Right forelimb (tissue), 1 donor: ENCODE measurements around the gene CHST15.
A peak's percentile ranks its signal among the peaks of the same experiment; 100 is the strongest.

Experiments
- DNase-seq: peaks from one replicate; pipeline ENCODE4 v3.0.0-alpha.2; 2018

Gene CHST15

GRCh38 chr10:123995461-123996131 lies 97.8 kb downstream of the CHST15 start:
- peak; percentile 76 for DNase-seq

- peak; percentile 50 for DNase-seq
Measured at GRCh38 chr10:123995082-123995460, 98.3 kb downstream of the CHST15 start.

- peak; percentile 94 for DNase-seq
Measured at GRCh38 chr10:123994417-123995081, 98.8 kb downstream of the CHST15 start.

- DNase-seq = peak; percentile 30
Measured at GRCh38 chr10:123993534-123994416, 99.6 kb downstream of the CHST15 start.

GRCh38 chr10:123991611-123992570 lies 101.5 kb downstream of the CHST15 start:
- peak; percentile 45 for DNase-seq

- peak; percentile 26 for DNase-seq
Measured at GRCh38 chr10:123990889-123991288, 102.5 kb downstream of the CHST15 start.

- no peak for DNase-seq
Measured at GRCh38 chr10:123988694-123989093, 104.7 kb downstream of the CHST15 start.

- DNase-seq = no peak
Measured at GRCh38 chr10:123986736-123987135, 106.7 kb downstream of the CHST15 start.

GRCh38 chr10:123974406-123974805 lies 119.0 kb downstream of the CHST15 start:
- no peak for DNase-seq

GRCh38 chr10:123972481-123973401 lies 120.7 kb downstream of the CHST15 start:
- DNase-seq = no peak

- no peak for DNase-seq
Measured at GRCh38 chr10:123970927-123971286, 122.5 kb downstream of the CHST15 start.

- DNase-seq = no peak
Measured at GRCh38 chr10:123970207-123970926, 123.0 kb downstream of the CHST15 start.

- peak; percentile 83 for DNase-seq
Measured at GRCh38 chr10:123967626-123968243, 125.7 kb downstream of the CHST15 start.

- no peak for DNase-seq
Measured at GRCh38 chr10:123966896-123967231, 126.5 kb downstream of the CHST15 start.

GRCh38 chr10:123965973-123966895 lies 127.2 kb downstream of the CHST15 start:
- DNase-seq = no peak

- no peak for DNase-seq
Measured at GRCh38 chr10:123964953-123965352, 128.4 kb downstream of the CHST15 start.

GRCh38 chr10:123962756-123963530 lies 130.5 kb downstream of the CHST15 start:
- no peak for DNase-seq

GRCh38 chr10:123958241-123958640 lies 135.2 kb downstream of the CHST15 start:
- no peak for DNase-seq
